ENCODE results near the gene SPTAN1.

DNA sequence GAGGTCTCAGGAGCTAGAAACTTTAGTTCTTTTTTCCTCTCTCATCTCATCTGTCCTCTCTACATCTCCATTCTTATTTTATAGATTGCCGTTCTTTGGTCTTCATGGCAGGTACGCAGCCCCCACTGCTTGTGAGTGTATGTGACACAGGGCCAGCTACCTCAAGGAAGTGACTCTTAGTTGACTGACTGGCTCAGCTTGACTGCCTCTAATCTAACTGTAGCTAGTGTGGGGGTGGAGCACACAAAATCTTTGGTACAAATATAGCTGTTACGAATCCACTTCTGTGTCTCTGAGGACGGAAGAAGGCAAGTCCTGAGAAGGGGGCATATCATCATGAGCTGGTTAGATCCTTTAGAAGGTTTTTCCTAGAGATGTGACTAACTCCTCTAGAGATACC lies 19.8 kb upstream of the SPTAN1 start:
- TF ChIP-seq CTCF (IDR thresholded peaks at IDR 0.05) (no peak), POLR2A (IDR thresholded peaks at IDR 0.05) (no peak)

All from right lobe of liver (tissue), 4 donors.